ENCODE data around the gene AHR. TPM values are rescaled to one million over a fixed set of nuclear protein-coding genes. Genes with fewer than 3 reads are reported as not detected.

AHR gene
- polyA plus RNA-seq, 1 donor = 18.7 TPM

DNA sequence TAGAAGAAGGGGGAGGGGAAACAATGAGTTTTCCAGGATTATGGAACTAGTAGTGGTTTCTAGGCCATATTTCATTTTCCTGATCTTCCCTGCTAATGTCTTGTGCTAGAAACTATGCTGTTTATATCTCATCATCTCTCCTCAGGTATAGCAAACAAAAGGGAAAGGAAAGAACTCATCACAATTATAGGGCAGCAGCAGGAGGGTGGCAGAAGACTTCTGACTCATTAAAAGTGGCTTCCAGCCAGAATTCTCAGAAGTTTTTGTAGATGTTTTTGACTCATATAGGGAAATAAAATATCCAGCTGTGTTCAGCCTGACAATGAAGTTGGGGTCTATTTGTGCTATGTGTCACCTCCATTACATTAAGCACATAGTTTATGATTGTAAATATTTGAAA is 6.5 kb downstream of the AHR start:
- DNase-seq (ENCODE audit: low read depth) = no peak

DNA sequence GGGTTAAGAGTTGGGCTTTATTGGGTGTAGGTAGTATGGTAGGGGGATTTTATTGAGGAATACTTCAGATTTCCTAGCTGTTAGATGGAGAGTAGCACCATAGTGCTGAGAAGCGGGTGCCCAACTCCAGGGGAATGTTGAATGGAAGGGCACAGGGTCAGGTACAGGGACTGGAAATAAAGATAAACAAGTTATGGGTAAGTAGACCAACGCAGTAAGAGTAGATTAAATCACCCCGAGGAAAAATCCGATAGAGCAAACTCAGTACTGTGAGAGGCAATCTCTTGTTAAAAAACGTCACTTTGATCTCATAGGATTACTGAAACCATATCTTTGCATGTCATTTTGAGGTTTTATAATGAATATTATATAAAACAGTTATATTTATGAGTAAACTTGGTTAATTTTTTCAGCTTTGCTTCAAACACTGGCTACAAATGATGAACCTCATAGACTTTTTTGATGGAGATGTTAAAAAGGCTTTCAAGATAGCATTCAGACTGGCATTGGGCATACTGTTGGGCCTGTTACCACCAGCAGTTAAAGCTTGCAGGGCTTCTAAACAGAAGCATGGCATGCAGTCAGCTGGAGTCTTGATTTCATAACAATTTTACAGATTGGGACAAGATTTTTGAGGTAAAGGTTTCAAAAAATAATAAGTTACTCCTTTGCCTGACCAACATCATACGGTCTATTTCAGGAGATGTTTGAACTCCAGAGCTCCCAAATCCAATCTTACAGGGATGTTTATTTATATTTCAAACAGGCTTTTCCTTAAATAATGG is 7.1 kb downstream of the AHR start:
- no peak for DNase-seq (ENCODE audit: low read depth)

DNA sequence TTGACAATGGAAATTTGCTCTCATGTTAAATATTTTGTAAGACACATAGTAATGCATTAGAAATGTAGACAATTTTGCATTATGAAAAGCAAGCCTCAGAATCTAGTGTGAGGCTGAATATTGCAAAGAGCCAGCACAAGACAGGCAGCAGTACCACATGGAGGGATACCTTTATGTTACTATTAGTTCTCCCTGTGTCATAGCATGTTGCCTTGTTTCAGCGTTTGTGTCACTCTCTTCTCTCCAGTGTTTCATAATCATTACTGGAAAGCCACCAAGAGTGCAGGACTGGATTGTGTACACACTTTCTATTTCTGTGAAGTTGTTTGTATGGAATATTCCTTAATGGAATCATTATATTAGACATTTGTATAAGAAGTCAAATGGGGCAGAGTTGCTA is 8.5 kb downstream of the AHR start:
- no peak for DNase-seq (ENCODE audit: low read depth)

DNA sequence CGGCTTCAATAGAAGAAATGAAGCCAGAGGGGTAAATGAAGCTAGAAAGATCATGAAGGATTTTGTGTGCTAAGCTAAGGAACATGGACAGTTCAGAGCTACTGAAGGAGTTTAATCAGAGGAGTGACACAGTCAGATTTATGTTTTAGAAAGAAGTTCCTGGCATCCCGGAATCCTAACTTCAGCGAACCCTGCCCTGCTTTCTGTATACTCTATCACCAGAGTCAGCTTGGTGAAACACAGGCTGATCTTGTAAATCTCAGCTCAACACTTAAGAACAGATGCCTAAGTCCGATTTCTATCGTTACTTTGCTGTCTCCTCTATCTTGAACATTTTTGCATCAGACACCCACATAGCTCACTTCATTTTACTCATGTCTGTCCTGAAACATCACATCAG is 9.1 kb downstream of the AHR start:
- no peak for DNase-seq (ENCODE audit: low read depth)

DNA sequence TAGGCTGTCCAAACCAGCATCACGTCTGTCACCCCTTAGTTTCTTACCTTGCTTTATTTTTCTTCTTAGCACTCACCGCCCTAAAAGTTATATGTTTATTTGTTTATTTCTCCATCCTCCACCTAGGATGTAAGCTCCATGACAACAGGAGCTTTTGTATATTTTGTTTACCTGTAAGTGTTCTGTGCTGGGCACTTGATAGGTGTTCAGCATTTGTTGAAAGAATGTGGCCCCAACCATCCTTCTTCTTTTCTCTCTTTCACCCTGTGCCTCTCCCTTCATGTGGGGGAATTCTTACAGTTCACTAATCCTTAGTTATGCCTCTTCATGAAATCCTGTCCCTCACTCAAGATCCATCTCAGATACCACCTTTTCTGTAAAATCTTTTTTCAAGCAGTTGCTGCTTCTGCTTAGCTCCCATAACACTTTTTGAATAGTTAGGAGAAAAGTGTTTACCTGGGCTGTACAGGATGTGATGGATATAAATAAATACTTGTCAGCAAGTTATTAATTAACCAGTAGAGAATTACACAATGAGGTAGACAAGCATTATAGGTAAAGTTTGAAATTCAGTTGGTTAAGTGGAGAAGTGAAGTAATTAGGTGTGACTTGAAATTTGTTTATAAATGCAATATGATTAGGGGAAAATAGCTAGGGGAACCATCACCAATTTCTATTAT is 9.7 kb downstream of the AHR start:
- no peak for DNase-seq (ENCODE audit: low read depth)

DNA sequence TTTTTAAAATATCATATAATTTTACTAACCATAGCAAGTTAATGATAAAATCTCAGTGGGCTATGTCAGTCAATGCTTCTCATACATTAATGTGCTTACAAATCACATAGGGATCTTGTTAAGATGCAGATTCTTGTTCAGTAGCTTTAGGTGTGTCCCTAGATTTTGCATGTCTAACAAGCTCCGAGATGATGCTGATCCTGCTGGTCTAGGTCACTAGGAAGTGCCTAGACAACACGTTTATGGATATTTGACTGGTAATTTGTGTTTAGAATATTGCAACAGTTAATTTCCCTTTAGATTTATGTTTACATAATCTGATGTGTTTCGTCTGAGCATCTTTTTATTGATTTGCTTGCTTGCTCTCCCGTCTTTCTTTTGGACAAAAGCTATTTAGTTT is 12.7 kb downstream of the AHR start:
- DNase-seq (ENCODE audit: low read depth) = no peak

DNA sequence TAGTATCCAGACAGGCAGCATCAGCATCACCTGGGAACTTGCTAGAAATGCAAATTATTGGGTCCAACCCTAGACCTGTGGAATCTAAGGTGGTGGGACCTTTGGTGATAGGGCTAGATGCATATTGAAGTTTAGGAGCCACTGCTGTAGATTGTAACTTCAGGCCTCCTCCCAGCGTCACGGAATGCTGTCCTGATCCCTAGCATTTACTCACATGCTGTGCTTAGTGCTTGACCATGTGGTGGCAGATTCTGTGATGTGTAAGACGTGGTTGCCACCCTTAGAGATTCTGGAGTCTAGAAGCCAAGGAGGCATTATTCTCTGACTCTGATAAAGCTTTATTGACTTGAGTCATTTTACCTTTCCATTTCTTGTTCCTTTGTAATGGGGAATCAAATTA is 13.5 kb downstream of the AHR start:
- DNase-seq (ENCODE audit: low read depth) = no peak

DNA sequence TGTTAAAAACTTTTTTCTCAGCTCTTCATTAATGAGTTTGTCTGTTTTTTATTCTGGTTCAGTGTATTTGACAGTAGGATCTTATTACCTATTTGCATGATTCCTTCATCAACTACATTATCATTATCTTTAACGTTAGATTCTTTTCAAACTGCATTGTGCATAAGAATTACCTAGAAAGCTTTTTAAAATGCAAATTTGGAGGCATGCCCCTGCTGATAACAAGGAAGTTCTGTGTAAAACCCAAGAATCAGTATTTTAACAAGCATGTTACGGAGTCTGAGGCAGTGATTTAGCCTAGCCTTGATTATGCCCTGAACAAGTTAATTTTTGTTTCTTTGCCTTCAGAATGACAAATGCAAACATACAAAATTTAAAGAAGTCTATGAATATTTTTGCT is 14.2 kb downstream of the AHR start:
- DNase-seq (ENCODE audit: low read depth) = no peak

DNA sequence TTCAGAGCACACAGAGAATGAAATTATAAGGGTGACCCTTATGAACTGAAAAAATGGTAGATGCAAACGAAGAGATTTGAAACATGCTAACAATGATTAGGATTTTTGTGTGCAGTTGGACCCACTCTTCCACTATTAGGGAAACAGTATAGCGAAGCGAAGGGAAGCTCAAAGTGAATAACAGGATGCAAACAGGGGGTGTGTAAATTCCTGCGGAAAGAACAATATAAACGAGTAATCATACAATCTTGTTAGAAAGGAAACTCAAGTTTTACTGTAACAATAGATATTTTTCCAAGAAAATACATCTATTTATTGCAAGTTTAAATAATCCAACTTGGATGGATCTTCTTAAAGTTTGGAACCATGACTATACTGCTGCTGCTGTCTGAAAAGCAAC is 14.7 kb downstream of the AHR start:
- no peak for DNase-seq (ENCODE audit: low read depth)

DNA sequence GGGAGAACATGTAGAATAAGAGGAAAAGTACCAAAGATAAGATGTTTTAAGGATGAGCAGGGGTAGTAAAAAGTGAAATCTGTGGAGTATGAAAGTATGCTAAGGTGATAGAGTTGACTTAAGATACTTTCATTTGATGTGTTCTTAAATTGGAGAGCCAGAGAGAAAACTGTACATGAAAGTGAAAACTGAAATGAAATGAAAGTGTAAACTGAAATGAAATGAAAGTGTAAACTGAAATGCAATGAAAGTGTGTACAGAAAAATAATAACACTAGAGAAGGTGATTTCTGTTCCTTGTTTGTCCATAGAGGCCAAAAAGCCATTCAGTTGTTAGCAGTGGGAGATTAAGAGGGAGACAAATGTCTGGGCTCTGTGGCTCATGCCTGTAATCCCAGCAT is 17.5 kb downstream of the AHR start:
- no peak for DNase-seq (ENCODE audit: low read depth)

DNA sequence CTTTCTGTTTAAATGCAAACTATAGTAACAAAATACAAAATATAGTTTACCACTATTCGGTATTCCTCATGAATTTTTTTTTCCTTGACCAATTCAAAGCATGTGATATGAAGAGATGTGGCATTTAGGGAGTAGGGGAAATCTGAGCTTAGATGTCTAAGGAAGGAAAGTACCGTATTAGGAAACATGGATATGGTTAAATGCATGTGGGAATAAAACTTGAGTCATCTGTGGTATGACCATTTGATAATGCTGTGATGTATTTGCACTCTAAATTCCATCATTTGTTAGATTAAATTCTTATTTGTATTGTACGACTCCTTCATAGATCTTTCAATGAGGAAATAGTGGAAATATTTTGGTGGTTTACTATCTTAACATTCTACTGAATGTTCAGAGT is 19.7 kb downstream of the AHR start:
- no peak for DNase-seq (ENCODE audit: low read depth)

DNA sequence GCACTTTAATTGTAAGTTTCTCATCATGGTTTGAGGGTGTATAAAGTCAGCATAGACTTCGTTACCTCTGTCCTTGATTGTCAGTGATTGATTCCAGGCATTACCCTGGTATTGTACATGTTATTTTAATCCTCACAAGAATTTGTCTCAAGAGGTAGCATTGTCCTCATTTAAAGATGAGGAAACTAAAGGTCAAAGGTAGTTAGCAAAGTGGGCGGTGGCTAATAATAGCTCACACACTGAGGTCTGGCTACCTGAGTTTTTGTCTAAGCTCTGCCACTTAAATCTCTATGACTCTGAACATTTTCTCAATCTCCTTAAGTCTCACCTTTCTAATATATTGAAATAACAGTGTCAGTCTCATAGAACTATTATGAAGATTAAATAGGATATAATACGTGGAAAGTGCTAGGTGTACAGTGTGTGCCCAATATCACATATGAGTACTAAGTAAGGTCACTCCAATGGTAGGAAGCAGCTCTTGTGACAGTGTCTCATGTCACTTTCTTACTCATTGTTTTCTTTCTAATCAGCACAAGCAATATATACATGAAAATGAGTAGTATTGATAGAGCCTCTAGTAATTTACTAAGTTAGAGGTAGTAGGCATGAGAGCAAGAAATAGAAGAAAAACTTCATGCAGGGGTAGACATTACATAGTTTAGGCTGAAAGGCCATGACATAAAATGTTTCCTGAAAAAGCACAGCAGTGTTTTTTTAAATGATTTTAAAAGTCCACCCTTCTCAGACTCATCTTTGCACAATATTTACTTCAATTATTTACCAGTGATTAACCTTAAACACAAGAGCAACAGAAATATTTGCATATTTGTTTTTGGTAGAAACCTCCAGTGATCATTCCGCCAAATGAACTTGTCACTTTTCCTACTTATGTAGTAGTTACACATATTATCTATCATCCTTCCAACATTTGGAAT is 21.0 kb downstream of the AHR start:
- DNase-seq (ENCODE audit: low read depth) = no peak

DNA sequence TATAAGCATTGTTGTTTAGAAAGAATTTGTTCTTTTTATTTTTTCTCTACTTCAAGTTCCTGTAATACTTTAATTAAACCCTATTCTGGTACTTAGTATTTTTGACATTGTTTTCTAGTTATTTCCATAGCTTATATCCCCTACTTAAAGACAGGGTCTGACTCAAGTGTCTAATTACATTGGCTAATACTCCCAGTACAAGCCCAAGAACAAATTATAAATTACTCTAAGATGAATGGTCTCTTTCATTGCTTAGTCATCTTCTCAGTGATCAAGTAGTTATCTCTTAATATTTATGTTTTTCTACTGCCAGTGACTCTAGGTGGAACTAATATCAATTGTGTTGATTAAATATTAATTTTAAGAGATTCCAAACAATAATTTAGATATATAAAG is 21.6 kb downstream of the AHR start:
- DNase-seq (ENCODE audit: low read depth) = no peak

DNA sequence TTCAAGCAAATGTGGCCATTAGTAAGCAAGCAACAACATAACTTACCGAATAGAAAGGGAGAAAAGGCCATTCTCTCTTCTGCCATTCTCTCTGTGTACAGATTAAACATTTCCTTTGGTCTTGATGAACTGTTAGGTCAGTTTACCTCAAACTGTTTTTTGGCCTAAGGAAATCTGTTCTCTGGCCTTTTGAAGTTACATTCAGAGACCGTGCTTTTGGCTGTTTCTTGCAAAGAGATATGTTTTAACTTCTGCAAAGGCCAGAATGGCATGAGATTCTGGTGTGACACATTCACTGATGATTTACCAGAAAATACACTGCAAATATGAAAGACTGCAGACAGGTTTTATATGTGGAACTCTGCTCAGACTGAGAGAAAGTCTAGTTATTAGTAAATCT is 22.2 kb downstream of the AHR start:
- no peak for DNase-seq (ENCODE audit: low read depth)

DNA sequence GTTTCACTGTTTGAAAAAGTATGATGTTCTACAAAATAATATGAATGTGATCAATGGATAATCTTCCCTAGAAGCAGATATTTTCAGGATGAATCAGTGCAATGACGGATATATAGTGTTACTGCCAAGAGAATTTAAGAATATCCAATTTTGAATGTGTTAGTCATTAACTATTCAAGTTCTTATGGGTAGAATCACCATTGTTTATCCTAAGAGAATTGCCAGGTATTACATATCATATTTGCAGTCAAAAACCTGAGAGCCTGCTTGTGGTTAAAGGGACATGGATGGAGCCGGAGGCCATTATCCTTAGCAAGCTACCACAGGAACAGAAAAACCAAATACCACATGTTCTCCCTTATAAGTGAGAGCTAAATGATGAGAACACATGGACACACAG is 26.9 kb downstream of the AHR start:
- no peak for DNase-seq (ENCODE audit: low read depth)

DNA sequence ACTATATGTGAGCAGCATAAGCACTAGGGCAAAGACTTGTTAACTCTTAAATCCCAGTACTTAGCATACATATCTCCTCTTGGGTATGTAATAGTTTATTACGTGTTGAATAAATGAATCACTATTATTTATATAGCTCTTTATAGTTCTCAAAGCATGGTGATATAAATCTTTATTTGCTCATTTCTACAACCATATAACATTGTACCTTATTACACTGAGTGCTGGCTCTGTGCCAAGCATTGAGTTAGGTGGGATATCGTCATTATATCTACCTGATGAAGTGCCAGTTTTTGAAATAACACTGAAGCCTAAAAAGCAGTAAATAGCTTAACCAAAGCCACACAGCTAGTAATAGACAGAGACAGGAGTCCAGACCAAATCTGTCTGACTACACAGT is 27.9 kb downstream of the AHR start:
- DNase-seq (ENCODE audit: low read depth) = no peak

DNA sequence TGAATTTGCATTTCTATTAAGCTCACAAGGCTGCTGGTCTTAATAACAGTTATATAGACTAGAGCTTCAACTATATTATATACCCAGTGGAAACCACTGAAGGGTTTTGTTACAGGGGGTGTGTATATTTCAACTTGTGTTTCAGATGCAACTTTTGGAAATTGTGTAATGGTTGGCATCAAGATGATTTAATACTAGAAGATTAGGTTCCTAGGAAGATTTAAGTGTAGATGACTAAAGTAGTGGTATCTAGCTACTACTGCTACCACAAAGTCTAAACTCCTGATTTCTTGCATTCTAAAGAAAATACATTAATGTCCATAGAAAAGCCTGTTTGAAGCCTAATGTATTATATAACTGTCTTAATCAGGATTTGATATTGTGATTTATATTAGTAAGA is 30.2 kb downstream of the AHR start:
- no peak for DNase-seq (ENCODE audit: low read depth)

DNA sequence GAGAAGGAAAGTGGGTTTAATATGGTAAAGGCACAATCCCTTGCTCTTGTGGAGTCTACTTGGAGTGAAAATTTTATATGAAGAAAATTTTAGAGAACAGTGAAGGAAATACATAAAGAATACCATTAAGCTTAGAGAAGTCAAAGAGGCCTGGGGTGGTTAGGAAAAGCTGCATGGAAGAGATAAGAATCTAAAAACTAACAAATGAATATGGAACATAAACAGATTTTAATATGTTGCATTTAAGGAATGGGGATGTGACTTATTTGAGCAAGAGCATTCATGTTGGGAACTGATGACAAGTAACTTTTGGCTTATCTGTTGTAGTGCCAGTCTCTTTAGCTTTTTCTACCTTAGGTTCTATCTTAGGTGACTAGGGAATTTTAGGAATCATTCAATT is 31.0 kb downstream of the AHR start:
- no peak for DNase-seq (ENCODE audit: low read depth)

DNA sequence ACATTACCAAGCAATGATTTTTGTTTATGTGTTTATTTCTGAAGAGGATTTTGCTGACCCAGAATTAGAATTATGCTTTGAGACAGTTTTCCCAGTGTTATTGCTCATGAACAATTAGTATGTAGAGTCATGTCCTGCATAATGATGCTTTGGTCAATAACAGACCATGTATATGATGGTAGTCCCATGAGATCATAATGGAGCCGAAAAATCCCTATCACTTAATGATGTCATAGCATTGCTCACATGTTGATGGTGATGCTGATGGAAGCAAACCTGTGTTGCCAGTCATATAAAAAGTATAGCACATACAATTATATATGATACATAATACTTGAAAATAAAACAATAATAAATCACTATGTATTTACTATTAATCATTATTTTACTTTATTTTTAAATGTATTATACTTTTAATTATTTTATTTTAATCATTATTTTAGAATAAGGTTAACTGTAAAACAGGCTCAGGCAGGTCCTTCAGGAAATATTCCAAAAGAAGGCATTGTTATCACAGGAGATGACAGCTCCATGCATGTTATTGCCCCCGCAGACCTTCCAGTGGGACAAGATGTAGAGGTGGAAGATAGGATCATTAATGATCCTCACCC is 33.5 kb downstream of the AHR start:
- no peak for DNase-seq (ENCODE audit: low read depth)

DNA sequence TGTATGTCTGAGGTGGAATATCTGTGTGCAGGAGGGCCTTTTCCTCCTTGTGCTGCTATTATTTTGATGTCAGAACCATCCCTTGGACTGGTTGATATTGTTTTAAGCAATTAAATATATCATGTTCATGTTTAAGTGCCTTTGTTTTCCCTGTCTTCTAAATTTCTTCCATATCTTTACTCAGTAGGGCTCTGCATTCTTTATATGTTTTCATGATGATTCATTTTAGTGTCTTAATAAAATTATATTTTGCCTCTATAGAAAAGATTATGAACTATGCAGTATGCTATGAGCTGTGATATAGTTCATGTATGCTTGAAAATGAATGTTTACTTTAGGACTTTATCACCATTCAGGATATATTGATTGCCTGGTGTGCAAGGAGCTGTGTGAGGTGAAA is 34.8 kb downstream of the AHR start:
- no peak for DNase-seq (ENCODE audit: low read depth)

DNA sequence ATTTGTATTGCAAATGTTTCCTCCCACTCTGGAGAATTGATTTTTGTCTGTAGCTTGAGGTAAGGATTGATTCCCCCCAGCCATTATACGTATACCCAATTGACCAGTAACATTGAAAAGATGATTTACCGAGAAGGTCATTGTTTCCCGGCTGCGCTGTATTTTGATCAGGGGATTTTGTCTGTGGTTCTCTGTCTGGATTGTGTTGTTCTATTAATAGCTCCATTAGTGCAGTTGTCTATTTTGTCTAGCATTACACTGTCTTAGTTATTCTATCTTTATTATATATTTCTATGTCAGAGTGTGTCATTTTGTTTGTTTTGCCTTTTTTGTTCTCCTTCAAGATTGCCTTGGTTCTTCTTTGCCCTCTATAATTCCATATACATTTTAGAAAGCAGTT is 37.7 kb downstream of the AHR start:
- no peak for DNase-seq (ENCODE audit: low read depth)

DNA sequence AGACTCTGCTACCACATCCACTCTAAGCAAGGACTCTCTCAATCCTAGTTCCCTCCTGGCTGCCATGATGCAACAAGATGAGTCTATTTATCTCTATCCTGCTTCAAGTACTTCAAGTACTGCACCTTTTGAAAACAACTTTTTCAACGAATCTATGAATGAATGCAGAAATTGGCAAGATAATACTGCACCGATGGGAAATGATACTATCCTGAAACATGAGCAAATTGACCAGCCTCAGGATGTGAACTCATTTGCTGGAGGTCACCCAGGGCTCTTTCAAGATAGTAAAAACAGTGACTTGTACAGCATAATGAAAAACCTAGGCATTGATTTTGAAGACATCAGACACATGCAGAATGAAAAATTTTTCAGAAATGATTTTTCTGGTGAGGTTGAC is 40.7 kb downstream of the AHR start:
- no peak for DNase-seq (ENCODE audit: low read depth)

All from forelimb muscle (tissue), 1 donor.